ENCODE data around the gene DOCK8.

Gene DOCK8

DNA sequence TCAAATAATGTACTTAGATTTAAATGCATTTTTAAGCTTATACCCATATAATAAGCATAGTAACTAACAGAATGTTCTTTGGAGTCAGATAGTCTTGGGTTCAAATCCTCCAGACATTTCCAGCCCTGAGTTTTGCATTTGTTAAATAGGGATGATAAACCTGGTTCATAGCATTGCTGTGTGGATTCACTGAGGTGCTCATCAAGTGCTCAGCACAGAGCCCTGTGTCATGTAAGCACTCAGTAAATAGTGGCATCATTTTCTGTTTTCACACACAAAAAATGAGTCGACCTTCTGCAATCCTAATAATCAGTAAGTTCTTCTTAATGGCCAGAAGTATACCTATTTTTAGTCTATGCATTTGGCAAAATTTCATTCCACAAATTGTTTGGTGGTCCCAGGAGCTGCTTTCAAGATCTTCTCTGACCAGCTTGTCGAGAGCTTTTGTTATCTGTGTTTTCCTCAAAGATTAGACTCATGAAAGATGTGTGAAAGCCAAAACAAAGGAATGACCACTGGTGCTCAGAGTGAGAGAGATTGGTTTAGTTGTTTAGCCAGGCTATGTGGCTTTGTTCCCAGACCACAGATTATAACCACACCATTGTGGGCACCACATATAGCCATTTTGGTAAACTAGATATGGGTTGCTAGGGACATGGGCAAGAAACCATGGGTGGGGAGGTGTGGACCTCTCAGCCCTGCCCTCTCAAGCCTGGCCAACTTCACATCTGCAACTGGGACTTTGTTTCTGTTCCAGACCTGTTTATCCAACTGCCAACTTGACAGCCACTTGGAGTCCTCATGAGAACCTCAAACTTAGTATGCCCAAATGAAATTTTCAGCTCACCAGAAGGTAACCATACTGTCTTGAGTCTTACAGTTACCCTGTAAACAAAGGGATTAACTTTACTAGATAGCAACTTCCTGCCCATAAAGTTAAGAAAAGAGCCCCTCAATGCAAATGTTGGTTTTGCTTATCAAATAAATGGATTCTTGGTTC, 45.0 kb downstream of the DOCK8 start:
- no peak overlapping the region for H3K4me3 ChIP-seq (ENCODE audit: low read length)
- no peak for DNase-seq (ENCODE audit: low read depth, low spot score)

DNA sequence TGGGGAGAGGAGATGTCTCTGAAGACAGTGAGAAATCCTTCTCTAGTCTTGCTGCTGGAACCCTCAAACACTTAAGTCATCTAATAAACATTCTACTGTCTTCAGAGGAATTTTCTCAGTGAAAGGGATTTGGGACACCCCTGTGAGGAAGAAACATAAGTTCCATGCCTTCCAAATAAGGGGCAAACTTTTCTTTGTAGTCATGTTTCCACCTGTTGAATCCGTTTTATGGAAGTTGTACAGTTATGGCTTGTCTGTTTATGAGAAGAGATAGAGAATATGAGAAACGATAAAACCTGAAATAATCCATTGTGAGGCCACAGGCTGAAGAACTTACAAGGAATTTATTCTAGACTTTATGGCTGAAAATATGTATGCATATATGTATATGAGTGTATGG, 49.6 kb downstream of the DOCK8 start:
- no peak for DNase-seq (ENCODE audit: low read depth, low spot score)
- H3K4me3 ChIP-seq (ENCODE audit: low read length), result no peak overlapping the region

- no peak overlapping the region for H3K4me3 ChIP-seq (ENCODE audit: low read length)
- no peak for DNase-seq (ENCODE audit: low read depth, low spot score)
These were observed 50.7 kb downstream of the DOCK8 start for GRCh38 chr9:265209-265870.

DNA sequence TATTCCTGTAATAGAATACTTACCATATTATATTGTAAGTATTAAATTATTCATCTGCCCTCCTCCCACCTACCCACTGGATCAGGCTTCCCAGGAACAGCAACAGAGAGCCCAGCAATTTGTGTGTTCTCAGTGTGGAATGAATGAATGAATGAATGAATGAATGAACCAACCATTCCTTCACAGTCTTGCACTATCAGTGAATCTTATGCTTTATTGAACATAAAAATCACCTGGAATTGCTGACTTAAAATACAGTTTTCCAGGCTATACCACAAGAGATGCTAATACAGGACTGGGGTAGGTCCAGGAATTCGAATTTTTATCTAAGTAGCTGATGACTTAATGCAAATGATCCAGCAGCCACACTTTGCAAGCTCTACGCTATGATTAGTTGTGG, 51.6 kb downstream of the DOCK8 start:
- H3K4me3 ChIP-seq (ENCODE audit: low read length), result no peak overlapping the region
- no peak for DNase-seq (ENCODE audit: low read depth, low spot score)

DNA sequence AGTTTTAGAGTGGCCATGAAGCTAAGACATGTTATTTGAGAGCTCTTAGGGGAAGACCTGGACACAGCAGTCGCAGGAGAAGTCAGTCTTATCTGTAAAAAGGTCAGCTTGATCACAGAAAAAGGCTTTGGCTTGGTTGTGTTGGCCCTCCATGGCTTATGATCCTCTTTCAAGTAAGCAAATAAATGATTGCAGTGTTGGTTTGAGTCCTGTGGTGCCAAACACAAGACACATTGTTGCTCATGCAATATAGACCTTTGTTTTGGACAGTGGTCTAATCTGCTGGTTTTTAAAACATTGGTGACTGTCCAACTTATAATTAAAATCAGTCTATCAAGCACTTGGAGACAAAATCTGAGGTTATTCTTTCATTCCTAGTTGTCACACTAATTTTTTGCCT, 54.0 kb downstream of the DOCK8 start:
- H3K4me3 ChIP-seq (ENCODE audit: low read length), result no peak overlapping the region
- DNase-seq (ENCODE audit: low read depth, low spot score), result no peak

DNA sequence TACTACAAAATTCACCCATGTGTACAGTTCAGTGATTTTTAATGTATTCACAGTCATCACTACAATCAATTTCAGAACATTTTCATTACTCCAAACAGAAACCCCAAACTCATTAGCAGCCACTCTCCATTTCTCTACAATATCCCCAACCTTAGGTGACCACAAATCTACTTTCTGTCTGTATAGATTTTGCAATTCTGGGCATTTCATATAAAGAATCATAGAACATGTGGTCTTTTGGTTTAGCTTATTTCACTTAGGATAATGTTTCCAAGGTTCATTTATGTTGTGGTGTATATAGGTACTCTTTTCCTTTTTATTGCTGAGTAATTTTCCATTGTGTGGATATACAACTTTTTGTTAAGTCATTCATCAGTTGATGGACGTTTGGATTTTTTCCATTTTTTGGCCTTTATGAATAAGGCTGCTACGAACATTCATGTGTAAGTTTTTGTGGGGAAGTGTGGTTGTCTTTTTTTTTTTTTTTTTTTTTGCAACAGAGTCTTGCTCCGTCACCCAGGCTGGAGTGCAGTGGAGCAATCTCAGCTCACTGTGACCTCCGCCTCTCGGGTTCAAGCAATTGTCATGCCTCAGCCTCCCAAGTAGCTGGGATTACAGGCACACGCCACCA, 54.5 kb downstream of the DOCK8 start:
- DNase-seq (ENCODE audit: low read depth, low spot score), result no peak
- no peak overlapping the region for H3K4me3 ChIP-seq (ENCODE audit: low read length)

DNA sequence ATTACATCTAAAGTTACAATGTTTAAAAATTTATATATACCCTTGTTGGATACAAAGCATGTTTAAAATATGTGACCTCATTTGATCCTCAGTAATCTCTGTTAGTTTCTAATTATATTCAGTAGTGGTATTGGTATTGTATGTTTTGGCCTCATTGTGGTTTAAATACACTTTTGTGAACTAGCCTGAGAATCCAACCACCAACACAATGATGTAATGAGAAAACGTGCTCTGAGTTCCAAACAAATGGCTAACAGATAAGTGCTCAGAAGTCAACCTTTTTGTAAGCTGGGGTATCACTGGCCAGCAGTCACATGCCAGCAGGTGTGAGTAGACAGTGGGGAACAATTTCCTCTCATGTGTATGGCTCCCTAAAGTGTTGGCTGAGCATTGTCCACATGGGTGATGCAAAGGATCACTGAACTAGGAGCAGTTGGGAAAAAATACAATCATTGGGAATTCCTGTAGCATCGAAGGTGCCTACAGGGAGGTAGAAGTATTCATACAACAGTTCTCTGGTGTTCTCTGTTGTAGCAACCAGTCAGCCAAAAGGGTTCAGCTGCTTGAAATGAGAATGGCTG, 56.1 kb downstream of the DOCK8 start:
- DNase-seq (ENCODE audit: low read depth, low spot score), result no peak
- no peak overlapping the region for H3K4me3 ChIP-seq (ENCODE audit: low read length)

DNA sequence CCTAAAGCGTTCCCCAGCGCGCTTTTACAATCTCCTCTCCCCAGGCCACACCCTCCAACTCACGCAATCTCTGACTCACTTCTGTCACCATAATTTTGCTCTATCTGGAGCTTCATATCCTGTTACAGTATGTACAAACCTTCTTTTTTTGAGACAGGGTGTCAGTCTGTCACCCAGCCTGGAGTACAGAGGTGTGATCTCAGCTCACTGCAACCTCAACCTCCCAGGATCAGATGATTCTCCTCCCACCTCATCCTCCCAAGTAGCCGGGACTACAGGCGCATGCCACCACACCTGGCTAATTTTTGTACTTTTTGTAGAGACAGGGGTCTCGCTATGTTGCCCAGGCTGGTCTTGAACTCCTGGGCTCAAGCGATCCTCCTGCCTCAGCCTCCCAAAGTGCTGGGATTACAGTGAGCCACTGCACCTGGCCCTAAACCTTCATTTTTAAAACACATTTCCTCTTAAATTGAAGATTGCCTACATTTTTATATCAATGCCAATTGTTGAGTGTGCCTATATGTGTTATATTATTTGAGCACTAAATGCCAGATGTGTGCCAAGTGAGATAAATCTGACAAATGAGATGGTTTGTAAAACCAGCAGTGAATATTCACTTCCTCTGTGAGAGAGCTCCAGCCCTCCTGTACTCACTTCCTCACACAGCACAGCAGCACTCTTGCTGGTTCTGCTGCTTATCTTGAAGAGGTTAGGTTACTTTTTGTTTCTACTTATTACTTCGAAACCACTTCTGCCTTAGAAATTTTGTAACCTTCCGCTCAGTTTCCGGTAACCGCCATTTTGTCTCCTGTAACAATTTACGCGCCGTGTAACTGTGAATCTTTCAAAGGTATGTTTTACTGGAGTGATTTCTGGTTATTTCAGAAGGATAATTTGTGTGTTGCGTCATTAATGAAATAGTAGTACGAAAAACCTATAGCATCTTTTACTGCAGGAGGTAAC, 57.9 kb downstream of the DOCK8 start:
- DNase-seq (ENCODE audit: low read depth, low spot score), result no peak
- H3K4me3 ChIP-seq (ENCODE audit: low read length), result no peak overlapping the region

DNA sequence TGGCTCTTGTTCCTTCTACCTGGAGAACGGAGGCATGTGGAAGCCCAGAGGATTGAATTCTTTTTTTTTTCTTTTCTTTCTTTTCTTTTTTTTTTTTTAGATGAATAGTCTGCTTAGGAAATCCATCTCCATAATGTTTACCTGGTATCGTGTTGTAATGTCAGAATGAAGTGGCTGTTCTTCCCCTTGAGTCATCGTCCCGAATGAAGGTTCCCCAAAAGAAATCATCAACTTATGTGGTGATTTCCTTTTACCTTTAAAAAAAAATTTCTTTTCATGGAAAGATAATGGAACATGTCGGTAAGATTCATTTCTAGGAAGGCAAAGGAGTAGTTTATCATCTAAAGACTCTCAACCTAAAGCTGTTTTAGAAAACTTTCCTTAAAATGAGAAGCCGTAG, 59.7 kb downstream of the DOCK8 start:
- no peak overlapping the region for H3K4me3 ChIP-seq (ENCODE audit: low read length)
- DNase-seq (ENCODE audit: low read depth, low spot score), result no peak

- DNase-seq (ENCODE audit: low read depth, low spot score), result no peak
- no peak overlapping the region for H3K4me3 ChIP-seq (ENCODE audit: low read length)
These were observed 63.1 kb downstream of the DOCK8 start for GRCh38 chr9:277601-278295.

GRCh38 chr9:278651-279050, 64.0 kb downstream of the DOCK8 start:
- DNase-seq (ENCODE audit: low read depth, low spot score), result no peak
- H3K4me3 ChIP-seq (ENCODE audit: low read length), result no peak overlapping the region

DNA sequence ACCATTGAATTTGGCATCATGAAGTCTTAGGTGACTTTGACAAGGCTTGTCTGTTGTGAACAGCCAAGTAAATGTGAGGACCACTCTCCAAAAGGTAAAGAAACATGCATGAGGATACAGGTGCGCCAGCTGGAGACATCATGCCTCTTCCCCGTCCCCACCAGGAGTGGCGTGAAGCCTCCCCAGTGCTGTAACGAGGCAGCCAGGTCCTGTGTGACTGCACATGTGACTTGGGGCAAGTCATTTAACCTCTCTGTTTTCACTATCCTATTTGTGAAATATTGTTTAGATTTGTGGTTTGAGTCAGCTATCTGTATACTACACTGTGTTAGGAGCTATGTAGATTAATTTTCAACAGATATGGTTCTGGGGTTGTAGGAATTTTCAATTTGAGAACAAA, 65.0 kb downstream of the DOCK8 start:
- no peak for DNase-seq (ENCODE audit: low read depth, low spot score)
- H3K4me3 ChIP-seq (ENCODE audit: low read length), result no peak overlapping the region

DNA sequence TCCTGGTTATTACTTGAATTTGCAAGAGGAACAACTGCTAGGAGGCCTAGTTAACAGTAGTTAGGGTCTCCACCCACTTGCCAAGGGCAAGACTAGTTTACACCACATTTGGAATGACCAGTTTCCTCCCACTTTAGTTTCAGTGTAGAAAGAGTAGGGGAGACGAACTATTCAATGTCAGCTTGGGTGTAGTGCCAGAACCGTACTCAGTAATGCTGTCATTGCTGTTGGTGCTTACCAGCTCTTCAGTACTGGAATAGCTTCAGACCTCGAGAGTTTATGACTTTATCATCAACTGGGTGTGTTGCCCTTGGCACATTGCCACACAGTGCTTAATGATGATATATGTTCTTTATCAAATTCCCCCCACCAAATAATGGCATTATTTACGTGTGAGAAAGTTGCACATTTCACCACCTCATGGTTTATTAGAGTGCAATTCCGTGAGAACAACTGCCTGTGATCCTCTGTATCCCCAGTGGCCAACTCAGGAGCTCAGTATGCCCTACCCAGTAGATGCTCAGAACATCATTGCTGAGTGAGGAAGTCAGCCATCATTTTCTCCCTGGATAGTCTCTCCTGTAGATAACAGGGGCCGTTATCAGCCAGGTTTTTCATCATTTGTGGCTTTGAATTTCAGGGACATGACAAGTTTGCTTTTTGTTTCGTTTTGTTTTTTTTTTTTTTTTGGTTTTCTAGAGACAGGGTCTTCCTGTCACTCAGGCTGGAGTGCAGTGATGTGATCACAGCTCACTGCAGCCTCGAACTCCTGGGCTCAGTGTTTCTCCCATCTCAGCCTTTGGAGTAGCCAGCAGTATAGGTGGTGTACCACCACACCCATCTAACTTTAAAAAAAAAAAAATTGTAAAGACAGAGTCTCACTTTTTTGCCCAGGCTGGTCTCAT, 67.3 kb downstream of the DOCK8 start:
- DNase-seq (ENCODE audit: low read depth, low spot score), result no peak
- H3K4me3 ChIP-seq (ENCODE audit: low read length), result no peak overlapping the region

DNA sequence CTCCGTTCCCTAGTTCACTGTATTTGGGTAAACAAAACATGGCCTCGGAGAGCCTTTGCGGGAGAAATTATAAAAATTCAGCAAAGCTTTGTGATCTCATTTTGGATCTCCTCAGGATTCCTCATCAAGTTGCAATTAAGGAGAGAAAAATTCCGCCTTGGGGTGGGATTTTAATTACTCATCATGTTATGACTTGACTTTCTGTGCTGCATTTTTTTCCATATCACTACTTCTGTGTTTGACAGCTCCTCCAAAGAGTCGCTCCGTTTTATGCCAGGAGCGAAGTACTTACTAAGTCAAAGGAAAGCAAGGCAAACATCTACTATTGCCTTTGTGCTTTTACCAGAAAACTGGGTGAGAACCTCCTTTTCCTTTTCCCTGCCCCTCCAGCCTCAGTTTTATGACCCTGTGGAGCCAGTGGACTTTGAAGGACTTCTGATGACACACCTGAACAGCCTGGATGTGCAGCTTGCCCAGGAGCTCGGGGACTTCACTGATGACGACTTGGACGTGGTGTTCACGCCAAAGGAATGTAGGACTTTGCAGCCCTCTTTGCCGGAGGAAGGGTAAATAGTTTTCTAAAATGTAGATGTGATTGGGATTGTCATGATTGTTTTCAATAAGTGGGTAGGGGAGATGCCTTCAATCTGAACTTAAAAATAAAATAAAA, 71.5 kb downstream of the DOCK8 start:
- no peak for DNase-seq (ENCODE audit: low read depth, low spot score)
- H3K4me3 ChIP-seq (ENCODE audit: low read length), result no peak overlapping the region

GRCh38 chr9:289121-289520, 74.5 kb downstream of the DOCK8 start:
- H3K4me3 ChIP-seq (ENCODE audit: low read length), result no peak overlapping the region
- DNase-seq (ENCODE audit: low read depth, low spot score), result no peak

DNA sequence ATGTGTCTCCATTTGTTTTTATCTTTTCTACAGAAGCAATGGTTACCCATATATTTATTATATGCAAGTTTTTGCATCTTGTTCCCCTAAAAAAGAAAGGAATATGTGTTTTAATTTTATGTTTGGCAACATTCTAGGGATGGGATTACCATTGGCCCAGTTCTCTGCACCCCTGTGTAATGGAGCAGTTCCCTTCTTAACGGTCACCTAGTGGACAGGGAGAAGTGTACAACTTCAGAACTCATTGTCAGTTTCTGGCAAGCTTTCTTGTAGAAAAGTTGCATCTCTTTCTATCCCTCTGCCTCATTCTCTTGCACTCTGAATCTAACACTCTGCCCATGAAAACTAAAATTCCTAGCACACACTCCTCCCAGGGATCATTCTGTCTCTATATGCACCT, 78.2 kb downstream of the DOCK8 start:
- H3K4me3 ChIP-seq (ENCODE audit: low read length), result no peak overlapping the region
- no peak for DNase-seq (ENCODE audit: low read depth, low spot score)

GRCh38 chr9:295576-295975, 80.9 kb downstream of the DOCK8 start:
- H3K4me3 ChIP-seq (ENCODE audit: low read length), result no peak overlapping the region
- no peak for DNase-seq (ENCODE audit: low read depth, low spot score)
